Measurements from ENCODE around the gene RTN4RL2.

DNA sequence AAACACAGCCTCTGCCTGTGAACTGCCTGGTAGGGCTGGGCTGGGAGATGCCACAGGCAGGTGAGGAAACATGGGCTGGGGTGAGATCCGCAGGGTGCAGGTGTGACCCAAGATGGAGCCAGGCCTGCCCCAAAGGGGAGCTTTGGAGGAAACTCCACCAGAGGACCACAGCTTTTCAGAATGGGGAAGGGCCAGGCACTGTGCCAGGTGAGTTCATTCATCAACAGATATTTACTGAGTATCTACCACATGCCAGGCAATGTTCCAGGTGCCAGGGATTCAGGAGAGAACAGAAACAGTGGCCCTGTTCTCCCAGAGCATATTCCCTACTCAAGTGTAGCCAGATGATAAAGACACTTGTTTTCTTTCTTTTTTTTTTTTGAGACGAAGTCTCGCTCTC, 11.2 kb downstream of the RTN4RL2 start:
- TF ChIP-seq, protein P1, sequence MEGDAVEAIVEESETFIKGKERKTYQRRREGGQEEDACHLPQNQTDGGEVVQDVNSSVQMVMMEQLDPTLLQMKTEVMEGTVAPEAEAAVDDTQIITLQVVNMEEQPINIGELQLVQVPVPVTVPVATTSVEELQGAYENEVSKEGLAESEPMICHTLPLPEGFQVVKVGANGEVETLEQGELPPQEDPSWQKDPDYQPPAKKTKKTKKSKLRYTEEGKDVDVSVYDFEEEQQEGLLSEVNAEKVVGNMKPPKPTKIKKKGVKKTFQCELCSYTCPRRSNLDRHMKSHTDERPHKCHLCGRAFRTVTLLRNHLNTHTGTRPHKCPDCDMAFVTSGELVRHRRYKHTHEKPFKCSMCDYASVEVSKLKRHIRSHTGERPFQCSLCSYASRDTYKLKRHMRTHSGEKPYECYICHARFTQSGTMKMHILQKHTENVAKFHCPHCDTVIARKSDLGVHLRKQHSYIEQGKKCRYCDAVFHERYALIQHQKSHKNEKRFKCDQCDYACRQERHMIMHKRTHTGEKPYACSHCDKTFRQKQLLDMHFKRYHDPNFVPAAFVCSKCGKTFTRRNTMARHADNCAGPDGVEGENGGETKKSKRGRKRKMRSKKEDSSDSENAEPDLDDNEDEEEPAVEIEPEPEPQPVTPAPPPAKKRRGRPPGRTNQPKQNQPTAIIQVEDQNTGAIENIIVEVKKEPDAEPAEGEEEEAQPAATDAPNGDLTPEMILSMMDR (IDR thresholded peaks at IDR 0.05): no peak
- TF ChIP-seq POLR2A (IDR thresholded peaks at IDR 0.05): no peak
- TF ChIP-seq POLR2AphosphoS5 (IDR thresholded peaks at IDR 0.05): no peak
- no peak for TF ChIP-seq EP300 (IDR thresholded peaks at IDR 0.05)

Measured in gastroesophageal sphincter (tissue), 3 donors.